Transverse colon (tissue), 4 donors: Measurements from ENCODE around the gene XRCC4. TPM values are rescaled to one million over a fixed set of nuclear protein-coding genes. Genes with fewer than 3 reads are reported as not detected.

ENCODE experiments used
- DNase-seq: peaks from one replicate; pipeline ENCODE4 v3.0.0-alpha.2; 2019
- H3K27ac ChIP-seq, 4 donors: fragments of 200-600 bp; sonication (generic); 2 replicates each; pipeline ENCODE4 v1.5.1; 2016 to 2018; ENCODE audit warnings: inconsistent platforms in 4 of 4
- H3K27me3 ChIP-seq: fragments of 200-600 bp; sonication (generic); 2 replicates; pipeline ENCODE4 v1.5.1; 2017; ENCODE audit warnings: inconsistent platforms
- H3K36me3 ChIP-seq, 4 donors: fragments of 200-600 bp; sonication (generic); 2 replicates each; pipeline ENCODE4 v1.5.1; 2017 to 2019; ENCODE audit warnings: inconsistent platforms in 4 of 4
- H3K4me1 ChIP-seq, 4 donors: fragments of 200-600 bp; sonication (generic); 2 replicates each; pipeline ENCODE4 v1.5.1; 2017 to 2020; ENCODE audit warnings: inconsistent platforms in 4 of 4
- H3K4me3 ChIP-seq, 4 donors: fragments of 200-600 bp; sonication (generic); 1 replicate in 1 of 4; 2 replicates in 3 of 4; pipeline versions ENCODE4 v1.5.1 to v1.6.1; 2017 to 2019; ENCODE audit warnings: inconsistent platforms in 4 of 4
- H3K9me3 ChIP-seq, 2 donors: fragments of 200-600 bp; sonication (generic); 2 replicates each; pipeline ENCODE4 v1.5.1; 2017 to 2019; ENCODE audit warnings: inconsistent platforms in 2 of 2
- CTCF ChIP-seq, 5 experiments: fragments of 200-600 bp in 3 of 5; fragments of 450-650 bp in 2 of 5; sonication (generic) in 3 of 5; IDR thresholded peaks; 1 replicate in 2 of 5; 2 replicates in 3 of 5; pipeline ENCODE4 v1.5.1; 2016 to 2017; ENCODE audit warnings: antibody characterized with exemption in 5 of 5, inconsistent platforms in 3 of 5, mild to moderate bottlenecking in 2 of 5, moderate library complexity in 1 of 5
- EP300 ChIP-seq: sonication (generic); formaldehyde crosslinking; IDR thresholded peaks from one replicate; pipeline ENCODE4 v1.6.1; 2017; ENCODE audit warnings: antibody characterized with exemption, low read depth
- POLR2A ChIP-seq: fragments of 450-650 bp; IDR thresholded peaks from one replicate; pipeline ENCODE4 v1.6.1; 2016; ENCODE audit warnings: antibody characterized with exemption, mild to moderate bottlenecking, moderate library complexity
- POLR2AphosphoS5 ChIP-seq, 3 donors: sonication (generic); formaldehyde crosslinking; IDR thresholded peaks; one replicate each; pipeline ENCODE4 v1.6.1; 2016; ENCODE audit warnings: antibody characterized with exemption in 3 of 3
- WGBS, 2 donors: methylation state at CpG; one replicate each; pipeline ENCODE4 v1.1.5; 2018; ENCODE audit warnings: low coverage in 1 of 2; 5-methylcytosine and 5-hydroxymethylcytosine counted together
- in situ Hi-C, 4 donors: fragments of 200-750 bp; cut with MboI; loops; one replicate each; pipeline versions ENCODE4 v1.15.0 to v1.15.1; 2017; ENCODE audit warnings: low sequenced_read_pairs in 3 of 4, low pct_ligation_motif_present in 1 of 4, low pct_unique_long_range_greater_than_20kb in 1 of 4
- intact Hi-C: fragments of 100-400 bp; cut with DNase I; formaldehyde crosslinking; loops from one replicate; pipeline ENCODE4 v1.15.1; 2023; ENCODE audit warnings: low total_unique reads
- total RNA-seq, 4 donors: library from RNA; depleted of rRNA; stranded (reverse); fragments of >200 nt; gene quantifications; one replicate each; pipeline ENCODE4 v1.1.0, GENCODE V29; 2016

XRCC4 gene
- total RNA-seq, 4 donors from 2014 or later = 0.60 to 8.1 (median 7.3) TPM; not detected in 1

- in situ Hi-C loops = no loop called here
- 77 to 86% methylated on average over 3 of the region's 3 CpGs for WGBS, 2 donors
- no peaks in the 10 kb centered on the region for H3K27me3 ChIP-seq
Observed at GRCh38 chr5:83283761-83284160, 206.4 kb downstream of the XRCC4 start.

GRCh38 chr5:83285661-83286398 is 208.5 kb downstream of the XRCC4 start:
- WGBS, 2 donors = 88 to 89% methylated on average over 7 of the region's 7 CpGs
- no peaks in the 10 kb centered on the region for H3K27me3 ChIP-seq

More at GRCh38 chr5:83283761-83284160, 206.4 kb downstream of the XRCC4 start:
- DNase-seq = no peak
- TF ChIP-seq POLR2A (no peak), POLR2AphosphoS5 (IDR thresholded peaks at IDR 0.05) (no peak), EP300 (no peak), CTCF (IDR thresholded peaks at IDR 0.05) (no peak)
- Histone ChIP-seq H3K36me3 (no peaks in the 10 kb centered on the region), H3K4me3 (no peak overlapping the region), H3K9me3 (no peaks in the 10 kb centered on the region), H3K27ac (no peak overlapping the region), H3K4me1 (no peaks in the 10 kb centered on the region)
- intact Hi-C loops = no loop called here

GRCh38 chr5:83294246-83294645 is 216.9 kb downstream of the XRCC4 start:
- in situ Hi-C loops = no loop called here
- Histone ChIP-seq H3K27me3 (no peaks in the 10 kb centered on the region), H3K27ac (no peak overlapping the region), H3K4me3 (no peak overlapping the region), H3K9me3 (peaks cover 0 to 3% of the 10 kb centered on the region in 2 donors), H3K36me3 (no peaks in the 10 kb centered on the region), H3K4me1 (no peaks in the 10 kb centered on the region)
- intact Hi-C loops = no loop called here
- no peak for TF ChIP-seq POLR2AphosphoS5 (IDR thresholded peaks at IDR 0.05)
- no peak for DNase-seq
- 78 to 87% methylated on average over 2 of the region's 2 CpGs for WGBS, 2 donors

More at GRCh38 chr5:83285661-83286398, 208.5 kb downstream of the XRCC4 start:
- no peaks in the 10 kb centered on the region for H3K36me3 ChIP-seq
- no peaks in the 10 kb centered on the region for H3K4me1 ChIP-seq
- in situ Hi-C loops (no loop called here), intact Hi-C loops (no loop called here)
- TF ChIP-seq EP300 (no peak), POLR2A (no peak), CTCF (IDR thresholded peaks at IDR 0.05) (no peak), POLR2AphosphoS5 (IDR thresholded peaks at IDR 0.05) (no peak)
- H3K4me3 ChIP-seq = no peak overlapping the region
- peaks cover 0 to 2% of the 10 kb centered on the region in 2 donors for H3K9me3 ChIP-seq
- H3K27ac ChIP-seq = no peak overlapping the region
- DNase-seq = no peak

GRCh38 chr5:83299353-83299752 is 222.0 kb downstream of the XRCC4 start:
- no peak overlapping the region for H3K4me3 ChIP-seq
- DNase-seq = no peak
- no peaks in the 10 kb centered on the region for H3K27me3 ChIP-seq
- H3K36me3 ChIP-seq = no peaks in the 10 kb centered on the region
- in situ Hi-C loops (no loop called here), intact Hi-C loops (no loop called here)
- H3K27ac ChIP-seq = no peak overlapping the region
- H3K9me3 ChIP-seq = peaks cover 0 to 7% of the 10 kb centered on the region in 2 donors
- TF ChIP-seq EP300 (no peak), POLR2AphosphoS5 (IDR thresholded peaks at IDR 0.05) (no peak), CTCF (IDR thresholded peaks at IDR 0.05) (no peak), POLR2A (no peak)
- H3K4me1 ChIP-seq = no peaks in the 10 kb centered on the region
- WGBS, 2 donors = 83 to 90% methylated on average over 2 of the region's 2 CpGs
